CD4-positive, alpha-beta T cell treated with Interleukin-21 for 1 hour (primary cell): ENCODE results near the gene CAPZB.

ENCODE experiments used
- DNase-seq: peaks from one replicate; pipeline ENCODE4 v3.0.0-alpha.2; 2020

CAPZB gene

DNA sequence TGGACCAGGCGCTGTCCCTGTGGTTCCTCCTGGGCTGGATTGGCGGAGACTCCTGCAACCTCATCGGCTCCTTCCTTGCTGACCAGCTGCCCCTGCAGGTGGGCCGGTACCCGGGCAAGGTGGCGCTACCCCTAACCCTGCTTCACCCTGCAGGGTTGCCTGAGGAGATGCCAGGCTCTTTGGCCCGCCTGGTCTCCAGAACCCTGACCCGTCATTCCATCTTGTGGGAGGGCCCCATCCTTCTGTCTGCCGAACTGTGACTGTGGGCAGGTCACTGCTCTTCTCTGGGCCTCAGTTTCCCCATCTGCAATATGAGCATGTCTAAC, 160.7 kb downstream of the CAPZB start:
- no peak for DNase-seq

GRCh38 chr1:19323987-19324664, 161.2 kb downstream of the CAPZB start:
- DNase-seq = no peak

DNA sequence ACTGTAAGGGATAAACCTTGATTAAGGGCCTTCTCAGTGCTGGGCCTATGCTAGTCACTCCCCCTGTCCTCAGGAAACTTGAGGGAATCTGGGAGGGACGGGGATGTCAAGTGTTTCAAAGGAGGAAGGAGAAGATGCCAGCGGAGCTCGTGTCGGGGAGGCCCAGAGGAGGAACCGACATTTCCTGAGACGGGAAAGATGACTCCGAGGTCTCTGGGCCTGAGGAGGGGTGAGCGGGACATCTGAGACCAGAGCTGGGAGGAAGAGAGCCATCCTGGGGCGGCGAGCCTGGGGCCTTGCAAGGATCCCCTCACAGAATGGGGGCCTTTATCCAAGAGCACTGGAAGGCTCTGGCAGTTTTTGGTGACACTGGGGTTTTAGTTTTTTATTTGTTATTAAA, 162.9 kb downstream of the CAPZB start:
- no peak for DNase-seq

GRCh38 chr1:19321071-19321470, 164.3 kb downstream of the CAPZB start:
- no peak for DNase-seq

- no peak for DNase-seq
Measured at GRCh38 chr1:19319196-19319595, 166.1 kb downstream of the CAPZB start.

DNA sequence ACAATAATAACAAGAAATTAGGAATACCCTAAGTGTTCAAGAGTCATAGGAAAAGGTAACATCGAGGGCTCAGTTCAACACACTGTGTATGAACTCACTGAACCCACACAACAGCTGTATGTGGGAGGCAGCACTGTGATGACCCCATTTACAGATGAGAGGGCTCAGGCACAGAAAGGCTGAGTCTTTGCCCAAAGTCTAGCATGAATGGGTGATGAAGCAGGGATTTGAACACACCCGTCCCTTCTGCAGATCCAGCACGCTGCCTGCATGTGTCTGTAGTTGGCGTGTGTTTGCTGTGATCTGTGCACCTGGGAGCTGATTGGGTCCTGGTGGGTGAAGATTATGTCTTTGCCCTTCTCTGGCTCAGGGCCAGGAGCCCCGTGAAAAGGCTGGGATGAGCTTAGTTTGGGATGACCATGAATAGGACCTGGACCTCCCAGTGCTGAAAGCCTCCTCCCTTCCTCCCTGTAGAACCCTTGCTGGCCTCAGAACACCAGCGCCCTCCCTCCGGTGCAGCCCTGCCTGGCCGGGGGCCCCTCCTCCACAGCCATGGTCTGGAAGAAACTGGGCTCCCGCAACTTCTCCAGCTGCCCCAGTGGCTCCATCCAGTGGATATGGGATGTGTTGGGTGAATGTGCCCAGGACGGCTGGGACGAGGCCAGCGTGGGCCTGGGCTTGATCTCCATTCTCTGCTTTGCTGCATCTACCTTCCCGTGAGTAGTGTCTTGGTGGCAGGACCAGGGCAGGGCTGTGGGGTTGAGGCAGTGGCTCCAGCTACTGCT, 168.0 kb downstream of the CAPZB start:
- no peak for DNase-seq

- no peak for DNase-seq
Measured at GRCh38 chr1:19315378-19316198, 169.8 kb downstream of the CAPZB start.

DNA sequence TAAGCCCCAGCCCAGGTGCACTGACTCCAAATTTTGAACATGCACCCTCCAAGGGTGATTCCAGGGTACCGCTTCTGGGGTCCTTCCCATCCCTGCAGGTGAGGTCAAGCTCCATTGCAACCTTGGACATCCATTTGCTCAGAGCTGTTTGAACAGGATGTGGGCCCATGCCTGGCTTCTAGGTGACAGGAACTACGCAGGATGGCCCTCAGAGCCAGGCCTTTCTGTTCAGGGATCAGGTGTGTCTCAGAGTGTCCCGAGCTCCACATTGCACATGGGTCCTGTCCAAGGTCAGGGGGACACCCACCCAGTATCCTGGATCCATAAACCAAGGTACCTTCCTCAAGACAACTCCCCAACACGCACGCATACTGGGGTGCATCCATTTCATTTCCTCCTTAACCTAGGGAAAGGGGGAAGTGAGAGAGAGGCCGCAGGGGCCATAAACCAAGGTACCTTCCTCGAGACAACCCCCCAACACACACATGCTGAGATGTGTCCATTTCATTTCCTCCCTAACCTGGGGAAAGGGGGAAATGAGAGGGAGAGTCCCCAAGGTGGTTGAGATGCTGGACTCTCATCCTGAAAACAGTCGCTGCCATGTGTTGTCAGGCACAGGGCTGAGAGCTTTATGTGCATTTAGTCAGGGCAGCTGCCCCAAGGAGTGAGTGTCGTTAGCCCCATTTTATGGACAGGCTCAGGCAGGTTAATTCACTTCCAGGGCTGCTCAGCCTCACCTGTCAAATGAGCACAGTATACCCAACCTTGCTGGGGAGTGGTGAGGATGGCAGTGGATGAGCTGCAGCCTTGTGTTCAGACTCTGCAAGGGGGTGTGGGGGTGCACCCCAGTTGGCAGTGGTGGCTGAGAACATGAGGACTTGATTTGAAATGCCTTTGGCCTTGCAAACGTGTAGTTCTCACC, 171.1 kb downstream of the CAPZB start:
- no peak for DNase-seq

DNA sequence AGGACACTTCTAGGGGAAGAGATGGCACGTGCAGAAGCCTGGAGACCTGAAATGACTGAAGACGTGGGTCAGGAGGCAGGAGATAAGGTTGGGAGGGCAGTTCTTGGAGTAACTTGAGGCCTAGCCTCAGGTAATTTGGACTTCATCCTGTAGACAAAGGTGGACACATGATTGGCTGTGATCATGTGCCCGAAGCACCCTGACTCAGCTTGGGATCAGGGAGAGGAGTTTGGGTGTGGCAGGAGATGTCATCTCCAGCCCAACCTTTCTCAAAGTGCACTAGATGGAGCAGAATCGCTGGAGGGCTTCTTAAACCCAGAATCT, 171.7 kb downstream of the CAPZB start:
- DNase-seq = no peak

DNA sequence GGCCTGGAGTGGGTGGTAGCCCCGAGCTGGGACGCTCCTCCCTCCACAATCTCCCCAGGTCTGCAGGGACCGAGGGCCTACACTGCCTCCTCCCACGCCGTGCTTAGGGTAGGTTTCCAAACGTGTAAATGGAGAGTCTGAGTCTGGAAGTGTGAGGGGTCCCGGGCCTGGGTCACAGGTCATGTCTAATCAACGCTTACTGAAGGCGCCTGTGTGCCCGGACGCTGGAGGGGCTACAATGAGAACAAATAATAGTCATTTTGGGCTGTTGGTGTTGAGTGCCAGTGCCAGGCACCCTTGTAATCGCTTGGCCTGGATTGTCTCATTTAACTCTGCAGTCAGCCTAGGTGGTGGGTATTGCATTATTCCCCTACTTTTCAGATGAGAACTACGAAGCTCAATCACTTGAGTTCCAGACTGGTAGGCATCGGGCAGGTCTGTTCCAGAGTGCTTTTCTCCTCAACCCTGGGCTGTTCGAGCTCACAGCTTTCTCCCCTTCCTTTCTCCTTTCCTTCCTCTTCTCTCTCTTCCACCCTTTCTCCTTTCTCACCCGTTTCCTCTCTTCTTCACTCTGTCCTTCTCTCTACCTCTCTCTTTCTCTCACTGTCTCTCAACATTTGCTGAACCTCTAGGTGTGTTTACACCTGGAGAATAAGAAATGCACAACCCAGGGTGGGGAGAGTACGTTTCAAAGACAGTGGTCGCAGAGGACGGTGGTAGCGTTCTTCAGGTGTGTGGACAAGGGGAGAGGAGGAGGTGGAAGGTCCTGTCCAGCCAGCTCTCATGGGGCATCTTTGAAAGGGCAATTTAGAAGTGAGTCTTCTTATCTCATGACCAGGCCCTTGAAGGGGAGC, 172.3 kb downstream of the CAPZB start:
- no peak for DNase-seq

DNA sequence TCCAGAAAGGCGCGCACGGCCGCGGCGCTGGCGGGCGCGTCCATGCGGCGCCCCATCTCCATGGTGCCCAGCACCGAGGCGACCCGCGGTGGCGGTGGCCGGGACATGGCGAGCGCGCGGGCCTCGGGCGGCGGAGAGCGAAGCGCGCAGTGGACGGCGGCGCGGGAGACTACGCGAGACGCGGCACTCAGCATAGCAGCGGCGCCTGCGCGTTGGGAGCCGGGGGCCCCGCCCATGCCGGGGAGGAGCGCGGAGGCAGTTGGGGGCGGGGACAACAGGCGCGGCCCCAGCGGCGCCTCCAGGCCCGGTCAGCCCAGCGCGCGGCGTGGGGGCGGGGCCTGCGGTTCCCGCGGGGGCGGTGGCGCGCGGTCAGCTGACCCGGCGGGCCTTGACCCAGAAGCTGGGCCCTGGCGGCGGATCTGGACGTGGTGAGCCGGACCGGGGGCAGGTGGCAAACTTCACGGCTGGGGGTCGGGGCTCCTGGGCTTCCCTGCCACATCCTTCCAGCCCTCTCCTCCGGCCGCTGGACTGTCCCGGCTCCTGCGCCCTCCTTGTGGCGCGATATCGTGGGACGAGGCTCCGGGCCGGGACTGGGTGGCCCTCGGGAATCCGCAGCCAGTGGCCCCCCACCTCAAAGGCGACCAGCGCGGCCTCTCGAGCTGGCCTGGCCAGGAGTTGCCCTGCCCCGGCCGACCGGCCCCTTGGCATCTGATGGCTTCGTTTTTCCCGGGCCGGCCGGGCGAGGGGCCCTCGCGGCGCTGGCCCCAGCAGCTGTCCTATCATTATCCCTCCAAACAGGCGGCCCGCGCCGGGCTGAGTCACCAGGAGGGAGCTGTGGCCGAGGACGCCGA, 173.2 kb downstream of the CAPZB start, which contains the start of the genes AKR7A2 and SLC66A1:
TSS of gene AKR7A2 (minus strand) at position 214 of the 851 bp plus-strand sequence. CDS start at position 194, 20 bp downstream.
TSS of gene SLC66A1 (plus strand) at position 396 of the 851 bp plus-strand sequence. CDS start 5,352 bp downstream, outside the sequence.
- DNase-seq = peak; percentile 92

GRCh38 chr1:19311503-19311930, 173.8 kb downstream of the CAPZB start:
- no peak for DNase-seq

DNA sequence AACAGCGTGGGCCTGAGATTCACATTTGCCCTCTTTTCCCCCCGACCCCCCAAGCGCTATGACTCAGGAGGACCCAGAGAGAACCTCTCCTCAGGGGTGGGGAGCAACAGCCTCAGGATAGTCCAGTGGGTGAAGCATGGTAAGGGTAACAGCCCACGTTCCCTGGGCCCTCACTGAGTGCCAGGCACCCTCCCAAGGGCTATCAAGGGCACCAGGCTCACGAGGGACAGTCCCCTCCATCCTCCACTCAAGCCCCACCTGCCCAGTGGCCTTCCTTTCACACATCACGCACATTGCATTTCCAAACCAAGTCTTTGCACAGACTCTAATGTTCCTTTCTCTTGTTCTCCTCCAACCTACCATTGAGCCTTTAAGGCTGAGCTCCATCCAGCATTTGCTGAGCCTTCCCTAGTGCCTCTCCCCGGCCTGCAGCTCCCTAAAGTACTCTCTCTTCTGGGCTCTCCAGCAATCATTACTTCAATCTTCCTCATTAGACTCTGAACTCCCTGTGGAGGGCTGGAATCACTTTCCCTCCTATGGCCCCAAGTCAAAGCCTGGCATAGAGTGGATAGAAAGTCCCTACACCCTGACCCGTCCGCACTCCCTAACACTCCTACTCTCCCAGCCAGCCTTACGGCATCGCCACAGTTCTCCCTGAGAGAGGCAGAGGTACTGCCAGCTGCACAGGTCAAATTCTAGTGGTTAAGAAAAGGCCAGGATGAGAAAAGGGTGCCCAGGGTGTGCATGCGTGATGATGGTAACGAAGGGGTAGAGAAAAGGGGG, 174.4 kb downstream of the CAPZB start:
- DNase-seq = no peak

DNA sequence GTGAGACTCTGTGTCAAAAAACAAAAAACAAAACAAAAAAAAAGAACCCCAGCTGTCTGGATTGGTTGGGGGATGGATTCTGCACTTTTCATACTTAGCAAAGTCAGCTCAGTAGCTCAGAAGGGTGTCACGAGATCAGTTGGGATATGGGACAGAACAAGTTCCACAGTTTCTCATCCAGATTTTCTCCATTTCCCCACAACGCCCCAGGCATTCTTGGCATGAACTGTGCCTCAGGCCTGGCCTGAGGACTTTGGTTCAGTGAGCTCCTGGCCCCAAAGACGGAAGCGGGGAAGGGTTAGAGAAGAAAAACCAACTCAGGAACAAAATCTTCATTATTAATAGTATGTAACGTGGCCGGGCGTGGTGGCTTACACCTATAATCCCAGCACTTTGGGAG, 175.3 kb downstream of the CAPZB start:
- no peak for DNase-seq

GRCh38 chr1:19309123-19309813, 176.1 kb downstream of the CAPZB start:
- no peak for DNase-seq

GRCh38 chr1:19308509-19308907, 176.8 kb downstream of the CAPZB start:
- no peak for DNase-seq

DNA sequence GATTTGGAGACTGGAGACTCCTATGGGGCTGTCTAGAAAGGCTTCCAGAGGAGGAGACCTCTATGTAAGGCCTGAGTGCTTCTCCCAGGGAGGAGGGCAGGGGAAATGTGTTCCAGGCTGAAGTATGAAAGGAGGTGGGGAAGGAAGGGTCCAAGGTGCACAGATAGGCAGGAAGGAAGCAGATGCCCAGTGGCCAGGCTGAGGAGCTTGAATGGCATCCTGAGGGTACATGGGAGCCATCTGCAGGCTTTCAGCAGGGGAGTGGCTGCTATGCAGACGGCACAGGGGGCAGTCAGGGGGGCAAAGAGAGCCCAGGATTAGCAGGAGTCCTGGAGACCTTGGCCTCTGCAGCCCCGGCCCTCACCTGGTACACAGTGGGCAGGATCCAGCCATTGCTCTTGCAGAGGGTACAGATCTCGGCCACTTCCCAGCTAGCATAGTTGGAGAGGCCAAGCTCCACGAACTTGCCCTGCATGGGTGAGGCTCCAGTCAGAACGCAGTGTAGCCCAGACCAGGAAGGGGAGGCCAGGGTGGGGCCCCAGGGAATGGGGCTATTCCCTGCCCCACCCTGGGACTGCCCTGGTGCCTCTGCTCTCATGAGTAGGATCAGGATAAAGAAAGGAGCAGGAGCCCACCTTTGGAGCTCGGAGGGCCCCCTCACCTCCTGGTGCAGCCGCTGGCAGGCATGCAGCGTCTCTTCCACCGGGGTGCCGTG, 177.4 kb downstream of the CAPZB start:
- no peak for DNase-seq

- DNase-seq = no peak
Measured at GRCh38 chr1:19306941-19307340, 178.4 kb downstream of the CAPZB start.
